HG03558 (cell line): ENCODE results near the gene TNFSF4.
"Not testable (repeated sequence)": the region's sequence is repeated elsewhere in the genome, so short reads cannot be mapped to it uniquely, and the experiment has no call there.

Experiments used
- ATAC-seq: cut with Tn5 transposase; IDR thresholded peaks from one replicate; pipeline ENCODE4 v1.9.1; 2021; ENCODE audit warnings: moderate number of reproducible peaks; ENCODE audit not compliant: unreplicated experiment; ENCODE audit errors: extremely low read depth

The TNFSF4 gene

GRCh38 chr1:173206816-173207568, at the start of gene TNFSF4:
Gene TNFSF4 (minus strand): TSS chr1:173207331. CDS start chr1:173207176, 155 bp downstream.
- ATAC-seq = no peak

GRCh38 chr1:173255214-173255813, 48.2 kb upstream of the TNFSF4 start:
- ATAC-seq = no peak

- no peak for ATAC-seq
Observed at GRCh38 chr1:173253046-173253445, 45.9 kb upstream of the TNFSF4 start.

GRCh38 chr1:173249349-173249748, 42.2 kb upstream of the TNFSF4 start:
- no peak for ATAC-seq

GRCh38 chr1:173248247-173248940, 41.3 kb upstream of the TNFSF4 start:
- ATAC-seq = no peak

- ATAC-seq = no peak
Observed at GRCh38 chr1:173245892-173246291, 38.8 kb upstream of the TNFSF4 start.

- no peak for ATAC-seq
Observed at GRCh38 chr1:173243300-173243699, 36.2 kb upstream of the TNFSF4 start.

- ATAC-seq = no peak
Observed at GRCh38 chr1:173241528-173242347, 34.6 kb upstream of the TNFSF4 start.

GRCh38 chr1:173240609-173241008, 33.5 kb upstream of the TNFSF4 start:
- ATAC-seq = no peak

- ATAC-seq = no peak
Observed at GRCh38 chr1:173239058-173239457, 31.9 kb upstream of the TNFSF4 start.

GRCh38 chr1:173234899-173235298, 27.8 kb upstream of the TNFSF4 start:
- ATAC-seq = no peak

GRCh38 chr1:173234434-173234833, 27.3 kb upstream of the TNFSF4 start:
- not testable (repeated sequence) for ATAC-seq

GRCh38 chr1:173229031-173229430, 21.9 kb upstream of the TNFSF4 start:
- not testable (repeated sequence) for ATAC-seq

GRCh38 chr1:173224949-173225348, 17.8 kb upstream of the TNFSF4 start:
- no peak for ATAC-seq

GRCh38 chr1:173224280-173224892, 17.3 kb upstream of the TNFSF4 start:
- no peak for ATAC-seq

- no peak for ATAC-seq
Observed at GRCh38 chr1:173223031-173223380, 15.9 kb upstream of the TNFSF4 start.

- ATAC-seq = no peak
Observed at GRCh38 chr1:173222149-173223030, 15.3 kb upstream of the TNFSF4 start.

- no peak for ATAC-seq
Observed at GRCh38 chr1:173220157-173220556, 13.0 kb upstream of the TNFSF4 start.

- ATAC-seq = no peak
Observed at GRCh38 chr1:173213665-173214064, 6.5 kb upstream of the TNFSF4 start.
